CD4-positive, alpha-beta T cell treated with Interleukin-15 for 4 hours (primary cell): ENCODE results near the gene BEST1.
"Not testable (repeated sequence)": the region's sequence is repeated elsewhere in the genome, so short reads cannot be mapped to it uniquely, and the experiment has no call there.

Experiments
- DNase-seq: peaks from one replicate; pipeline ENCODE4 v3.0.0-alpha.2; 2020; ENCODE audit warnings: low spot score

BEST1 gene

DNA sequence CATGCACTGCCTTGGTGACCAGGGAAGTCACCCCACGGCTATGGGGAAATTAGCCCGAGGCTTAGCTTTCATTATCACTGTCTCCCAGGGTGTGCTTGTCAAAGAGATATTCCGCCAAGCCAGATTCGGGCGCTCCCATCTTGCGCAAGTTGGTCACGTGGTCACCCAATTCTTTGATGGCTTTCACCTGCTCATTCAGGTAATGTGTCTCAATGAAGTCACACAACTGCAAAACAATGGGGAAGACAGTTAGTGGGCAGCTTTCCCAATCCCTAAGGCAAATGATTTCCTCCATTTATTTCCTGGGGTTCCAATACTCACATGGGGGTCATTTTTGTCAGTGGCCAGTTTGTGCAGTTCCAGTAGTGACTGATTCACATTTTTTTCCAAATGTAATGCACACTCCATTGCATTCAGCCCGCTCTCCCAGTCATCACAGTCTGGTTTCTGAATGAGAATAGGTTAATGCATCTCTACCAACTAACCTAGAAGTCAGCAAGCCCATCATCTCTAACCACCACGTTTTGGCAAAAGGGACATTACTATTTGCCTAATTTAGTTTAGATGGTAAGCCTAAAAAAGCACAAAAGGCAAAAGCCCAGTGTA, 14.6 kb downstream of the BEST1 start:
- DNase-seq = not testable (repeated sequence)

DNA sequence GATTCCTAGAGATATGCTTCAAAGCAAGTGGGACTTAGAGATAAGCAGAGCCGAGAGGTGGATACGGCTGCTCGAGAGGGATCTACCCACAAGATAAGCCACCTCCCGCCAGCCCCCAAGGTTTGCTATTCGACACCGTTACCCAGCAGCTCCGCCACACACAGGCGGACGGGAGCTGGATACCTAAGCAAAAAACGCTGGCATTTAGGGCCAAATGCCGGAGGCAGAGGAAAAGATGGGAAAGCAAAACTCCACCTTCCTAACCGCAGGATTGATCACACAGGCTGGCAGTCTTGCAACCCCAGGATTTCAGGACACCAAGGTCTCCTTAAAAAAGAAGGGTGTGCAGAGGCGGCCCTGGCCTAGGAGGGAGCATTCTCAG, 16.6 kb downstream of the BEST1 start:
- peak; percentile 22 for DNase-seq

- DNase-seq = peak; percentile 90
Measured at GRCh38 chr11:61967116-61967923, 17.2 kb downstream of the BEST1 start, which contains the start of gene FTH1. TSS of gene FTH1 (minus strand) at chr11:61967634. CDS start at chr11:61967425, 209 bp downstream.

- peak; percentile 28 for DNase-seq
Measured at GRCh38 chr11:61967924-61968757, 18.0 kb downstream of the BEST1 start.

DNA sequence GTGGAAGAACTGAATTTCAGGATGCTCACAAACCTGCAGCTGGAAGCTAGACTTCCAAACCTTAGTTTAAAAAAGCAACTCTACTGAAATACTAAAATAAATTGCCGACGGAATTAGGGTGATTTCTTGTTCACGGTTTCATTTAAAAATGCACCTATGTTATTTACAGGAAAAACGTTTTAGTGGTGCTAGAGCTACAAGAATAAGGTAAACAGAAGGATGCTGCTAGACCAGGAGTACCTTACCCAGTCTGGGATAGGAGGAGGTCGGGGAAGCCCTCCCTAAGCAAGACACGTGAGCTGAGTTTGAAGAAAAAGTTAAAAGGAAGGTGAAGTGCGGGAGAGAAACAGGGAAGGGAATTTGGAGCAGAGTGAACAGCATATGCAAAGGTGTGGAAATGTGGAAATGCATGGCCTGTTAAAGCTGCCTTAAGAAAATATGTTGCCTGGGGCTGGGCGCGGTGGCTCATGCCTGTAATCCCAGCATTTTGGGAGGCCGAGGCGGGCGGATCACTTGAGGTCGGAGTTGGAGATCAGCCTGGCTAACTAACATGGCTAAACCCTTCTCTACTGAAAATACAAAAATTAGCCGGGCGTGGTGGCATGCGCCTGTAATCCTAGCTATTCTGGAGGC, 18.7 kb downstream of the BEST1 start:
- DNase-seq = no peak

DNA sequence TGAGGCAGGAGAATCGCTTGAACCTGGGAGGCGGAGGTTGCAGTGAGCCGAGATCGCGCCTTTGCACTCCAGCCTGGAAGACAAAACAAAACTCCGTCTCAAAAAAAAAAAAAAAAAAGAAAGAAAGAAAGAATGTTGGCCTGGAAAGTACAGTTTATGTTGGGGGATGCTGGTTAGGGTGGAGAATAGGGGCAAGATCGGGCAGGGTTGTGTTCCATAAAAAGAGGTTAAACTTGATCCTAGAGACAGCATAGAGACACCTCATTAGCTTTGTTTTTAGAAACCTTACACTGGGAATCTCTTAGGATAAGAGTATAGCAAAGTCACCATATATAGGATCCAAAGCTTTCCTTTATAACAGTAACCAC, 19.2 kb downstream of the BEST1 start:
- DNase-seq = no peak

GRCh38 chr11:61969838-61970662, 19.9 kb downstream of the BEST1 start:
- DNase-seq = peak; percentile 8

- peak; percentile 28 for DNase-seq
Measured at GRCh38 chr11:61971248-61972111, 21.3 kb downstream of the BEST1 start.

DNA sequence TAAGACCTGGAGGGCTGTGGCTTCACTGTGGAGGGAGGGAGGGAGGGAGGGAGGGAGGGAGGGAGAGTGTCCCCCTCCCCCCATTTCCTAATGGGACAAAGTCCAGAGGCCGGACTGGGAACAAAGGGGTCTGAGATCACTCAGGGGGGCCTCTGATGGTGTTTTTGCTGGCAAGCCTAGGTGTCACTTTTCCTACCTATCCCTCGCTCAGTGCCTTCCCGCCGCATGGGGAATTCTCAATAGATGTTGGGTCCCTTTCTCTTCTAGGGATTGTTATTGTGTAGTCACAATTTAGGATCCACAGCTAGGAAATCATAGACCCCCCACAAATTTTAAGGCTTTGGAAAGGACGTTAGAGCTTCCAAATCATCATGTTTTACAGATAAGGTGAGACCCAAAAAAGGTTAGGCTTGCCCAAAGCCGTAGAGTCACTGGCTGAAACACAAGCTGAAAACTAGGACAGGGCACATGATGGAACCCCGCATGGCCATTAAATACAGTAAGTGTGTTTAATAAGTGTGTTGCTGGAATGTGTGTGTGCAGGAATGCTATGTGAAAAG, 22.0 kb downstream of the BEST1 start:
- DNase-seq = no peak

- no peak for DNase-seq
Measured at GRCh38 chr11:61972672-61973475, 22.7 kb downstream of the BEST1 start.

DNA sequence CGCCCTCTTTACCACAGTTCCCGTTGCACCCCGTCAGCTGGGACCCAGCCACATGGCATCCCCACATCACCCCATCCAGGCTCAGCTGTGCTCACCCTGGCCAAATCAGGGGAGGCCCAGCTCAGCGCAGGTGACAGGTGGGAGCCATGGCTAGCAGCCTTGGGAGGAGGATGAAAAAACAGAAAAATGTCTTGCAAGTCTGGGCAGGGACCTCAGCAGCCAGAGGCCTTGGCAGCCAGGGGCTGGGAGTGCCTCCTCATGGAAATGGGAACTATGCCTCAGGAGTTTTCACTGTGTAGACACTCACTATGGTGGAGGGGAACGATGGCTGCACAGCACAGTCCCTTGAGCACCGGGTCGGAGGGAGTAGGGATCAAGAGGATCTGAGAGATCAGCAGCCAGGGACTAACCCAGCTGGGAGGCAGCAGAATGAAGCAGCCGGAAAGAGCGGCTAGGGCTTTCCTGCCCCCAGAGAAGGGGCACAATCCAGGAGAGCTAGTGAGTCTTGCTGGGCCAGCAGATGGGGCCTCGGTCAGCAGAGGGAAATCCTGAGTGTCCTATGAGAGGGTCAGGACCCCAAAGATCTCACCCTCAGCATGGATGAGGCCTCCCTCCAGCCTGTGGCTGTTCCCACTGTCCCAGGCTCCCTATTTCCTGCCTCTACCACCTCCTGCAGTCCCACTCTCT, 23.5 kb downstream of the BEST1 start:
- no peak for DNase-seq

- DNase-seq = no peak
Measured at GRCh38 chr11:61974766-61975631, 24.8 kb downstream of the BEST1 start.

- DNase-seq = no peak
Measured at GRCh38 chr11:61975638-61976419, 25.7 kb downstream of the BEST1 start.

DNA sequence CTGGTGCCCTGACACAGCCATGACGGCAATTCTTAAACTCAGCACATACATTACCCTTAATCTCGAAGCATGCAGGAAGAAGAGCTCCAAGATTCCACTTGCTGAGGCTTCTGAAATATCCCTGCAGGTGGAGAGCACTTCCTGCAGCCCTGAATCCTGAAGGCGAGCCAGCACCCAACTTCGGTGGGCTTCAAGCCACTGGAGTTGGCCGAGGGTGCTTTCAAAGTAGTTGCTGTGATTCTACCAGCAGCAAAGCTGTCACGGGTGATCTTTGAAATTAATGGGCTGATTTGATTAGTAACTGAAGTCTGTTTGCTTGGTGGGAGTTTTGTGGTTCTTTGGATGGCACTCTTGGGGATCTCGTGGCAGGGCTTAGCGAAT, 26.3 kb downstream of the BEST1 start:
- no peak for DNase-seq

GRCh38 chr11:61976813-61977475, 26.8 kb downstream of the BEST1 start:
- no peak for DNase-seq
